T-helper 22 cell (primary cell): ENCODE results near the gene CLVS2.

Experiments used
- DNase-seq: peaks from one replicate; pipeline ENCODE4 v3.0.0-alpha.2; 2020; ENCODE audit warnings: low read depth

Gene CLVS2

GRCh38 chr6:123027408-123027807 lies 31.4 kb downstream of the CLVS2 start:
- no peak for DNase-seq

- no peak for DNase-seq
These were observed 32.2 kb downstream of the CLVS2 start for GRCh38 chr6:123028263-123028662.

- no peak for DNase-seq
These were observed 34.2 kb downstream of the CLVS2 start for GRCh38 chr6:123030282-123030681.

- no peak for DNase-seq
These were observed 40.6 kb downstream of the CLVS2 start for GRCh38 chr6:123036648-123037047.

GRCh38 chr6:123039431-123039830 lies 43.4 kb downstream of the CLVS2 start:
- no peak for DNase-seq

- no peak for DNase-seq
These were observed 46.4 kb downstream of the CLVS2 start for GRCh38 chr6:123042401-123042800.

- DNase-seq = no peak
These were observed 48.4 kb downstream of the CLVS2 start for GRCh38 chr6:123044341-123044860.

GRCh38 chr6:123053602-123054225 lies 57.7 kb downstream of the CLVS2 start:
- no peak for DNase-seq

- no peak for DNase-seq
These were observed 59.2 kb downstream of the CLVS2 start for GRCh38 chr6:123055256-123055655.

GRCh38 chr6:123062670-123063069 lies 66.6 kb downstream of the CLVS2 start:
- no peak for DNase-seq

- DNase-seq = no peak
These were observed 68.0 kb downstream of the CLVS2 start for GRCh38 chr6:123064038-123064437.

- DNase-seq = no peak
These were observed 78.6 kb downstream of the CLVS2 start for GRCh38 chr6:123074616-123075015.

GRCh38 chr6:123085403-123085802 lies 89.4 kb downstream of the CLVS2 start:
- DNase-seq = no peak

- DNase-seq = no peak
These were observed 93.2 kb downstream of the CLVS2 start for GRCh38 chr6:123089226-123089625.

GRCh38 chr6:123091091-123091895 lies 95.3 kb downstream of the CLVS2 start:
- DNase-seq = no peak

- no peak for DNase-seq
These were observed 95.8 kb downstream of the CLVS2 start for GRCh38 chr6:123091896-123092271.

- DNase-seq = no peak
These were observed 98.8 kb downstream of the CLVS2 start for GRCh38 chr6:123094795-123095194.

- DNase-seq = no peak
These were observed 109.5 kb downstream of the CLVS2 start for GRCh38 chr6:123105561-123105960.

- DNase-seq = no peak
These were observed 120.3 kb downstream of the CLVS2 start for GRCh38 chr6:123116370-123116769.

- no peak for DNase-seq
These were observed 121.3 kb downstream of the CLVS2 start for GRCh38 chr6:123117145-123117908.

GRCh38 chr6:123118811-123119210 lies 122.8 kb downstream of the CLVS2 start:
- no peak for DNase-seq
